Trophoblast cell (in vitro differentiated cells and primary cell): ENCODE measurements around the gene CMKLR1.

ENCODE experiments used
- DNase-seq, 2 donors: peaks; one replicate each; pipeline ENCODE4 v3.0.0-alpha.2; 2016
- H2AFZ ChIP-seq: 2 replicates; pipeline ENCODE4 v1.6.1; 2013; ENCODE audit warnings: low read length, moderate library complexity, mild to moderate bottlenecking; ENCODE audit not compliant: insufficient read depth, poor library complexity
- H2AK5ac ChIP-seq: 2 replicates; pipeline ENCODE4 v1.6.1; 2013; ENCODE audit warnings: mild to moderate bottlenecking, low read length
- H2BK120ac ChIP-seq: 2 replicates; pipeline ENCODE4 v1.6.1; 2013; ENCODE audit warnings: low read length, mild to moderate bottlenecking, moderate library complexity; ENCODE audit not compliant: insufficient read depth, poor library complexity
- H2BK12ac ChIP-seq: 2 replicates; pipeline ENCODE4 v1.6.1; 2013; ENCODE audit warnings: mild to moderate bottlenecking, low read length, moderate library complexity
- H2BK5ac ChIP-seq: 2 replicates; pipeline ENCODE4 v1.6.1; 2013; ENCODE audit warnings: low read length, low read depth, moderate library complexity, mild to moderate bottlenecking; ENCODE audit not compliant: poor library complexity
- H3K14ac ChIP-seq: 2 replicates; pipeline ENCODE4 v1.6.1; 2013; ENCODE audit warnings: mild to moderate bottlenecking, low read length
- H3K18ac ChIP-seq: 2 replicates; pipeline ENCODE4 v1.6.1; 2013; ENCODE audit warnings: mild to moderate bottlenecking, low read length
- H3K23ac ChIP-seq: 2 replicates; pipeline ENCODE4 v1.6.1; 2013; ENCODE audit warnings: low read length
- H3K27ac ChIP-seq: 2 replicates; pipeline ENCODE4 v1.5.1; 2013; ENCODE audit warnings: low read depth, mild to moderate bottlenecking, inconsistent platforms, low read length, moderate library complexity
- H3K27me3 ChIP-seq: 2 replicates; pipeline ENCODE4 v1.6.1; 2013; ENCODE audit warnings: inconsistent platforms, mild to moderate bottlenecking, low read length, moderate library complexity; ENCODE audit not compliant: insufficient read depth
- H3K36me3 ChIP-seq, 2 experiments: 1 replicate in 1 of 2; 2 replicates in 1 of 2; pipeline ENCODE4 v1.6.1; 2013; ENCODE audit warnings: low read length in 2 of 2, mild to moderate bottlenecking in 2 of 2, moderate library complexity in 1 of 2; ENCODE audit not compliant: insufficient read depth in 2 of 2, control insufficient read depth in 1 of 2
- H3K4ac ChIP-seq: 2 replicates; pipeline ENCODE4 v1.6.1; 2013; ENCODE audit warnings: low read depth, mild to moderate bottlenecking, low read length, moderate library complexity
- H3K4me1 ChIP-seq, 2 experiments: 1 replicate in 1 of 2; 2 replicates in 1 of 2; pipeline ENCODE4 v1.6.1; 2013; ENCODE audit warnings: low read length in 2 of 2, mild to moderate bottlenecking in 2 of 2, moderate library complexity in 1 of 2; ENCODE audit not compliant: insufficient read depth in 2 of 2, control insufficient read depth in 1 of 2
- H3K4me2 ChIP-seq: 2 replicates; pipeline ENCODE4 v1.6.1; 2013; ENCODE audit warnings: inconsistent platforms, mild to moderate bottlenecking, low read length, moderate library complexity
- H3K4me3 ChIP-seq: 2 replicates; pipeline ENCODE4 v1.5.1; 2013; ENCODE audit warnings: mild to moderate bottlenecking, low read depth, low read length, inconsistent platforms
- H3K79me1 ChIP-seq: one replicate; pipeline ENCODE4 v1.6.1; 2013; ENCODE audit warnings: low read length
- H3K79me2 ChIP-seq: 2 replicates; pipeline ENCODE4 v1.6.1; 2013; ENCODE audit warnings: low read length, mild to moderate bottlenecking; ENCODE audit not compliant: control insufficient read depth, insufficient read depth, poor library complexity
- H3K9ac ChIP-seq: 2 replicates; pipeline ENCODE4 v1.6.1; 2013; ENCODE audit warnings: mild to moderate bottlenecking, low read length
- H3K9me3 ChIP-seq: 2 replicates; pipeline ENCODE4 v1.6.1; 2013; ENCODE audit warnings: low read depth, mild to moderate bottlenecking, control low read depth, inconsistent platforms, low read length; ENCODE audit not compliant: insufficient read depth
- H4K12ac ChIP-seq: 2 replicates; pipeline ENCODE4 v1.6.1; 2013; ENCODE audit warnings: low read depth, mild to moderate bottlenecking, low read length, moderate library complexity
- H4K8ac ChIP-seq: 2 replicates; pipeline ENCODE4 v1.6.1; 2013; ENCODE audit warnings: low read depth, mild to moderate bottlenecking, low read length, moderate library complexity
- H4K91ac ChIP-seq: one replicate; pipeline ENCODE4 v1.6.1; 2013; ENCODE audit warnings: low read depth, mild to moderate bottlenecking, low read length, moderate library complexity
- WGBS: extraction: QIAGEN DNeasy Blood & Tissue Kit; methylation state at CpG from one replicate; pipeline ENCODE4 v1.1.7; 2013; ENCODE audit warnings: missing lambda C conversion rate; ENCODE audit not compliant: insufficient read length, insufficient coverage; ENCODE audit errors: extremely low coverage; 5-methylcytosine and 5-hydroxymethylcytosine counted together

The CMKLR1 gene

GRCh38 chr12:108341356-108341755, 2.2 kb upstream of the CMKLR1 start:
- DNase-seq = no peak
- H3K9ac ChIP-seq = no peak overlapping the region
- H3K14ac ChIP-seq = no peak overlapping the region
- no peak overlapping the region for H4K8ac ChIP-seq
- H3K4me2 ChIP-seq = no peak overlapping the region
- H2AK5ac ChIP-seq = no peak overlapping the region
- H3K36me3 ChIP-seq = no peaks in the 10 kb centered on the region
- no peaks in the 10 kb centered on the region for H3K27me3 ChIP-seq
- no peaks in the 10 kb centered on the region for H3K79me2 ChIP-seq
- H2BK12ac ChIP-seq = no peak overlapping the region
- no peaks in the 10 kb centered on the region for H3K79me1 ChIP-seq
- WGBS = no CpG with 5 or more reads among the region's 3 CpGs
- no peak overlapping the region for H3K23ac ChIP-seq
- no peaks in the 10 kb centered on the region for H3K9me3 ChIP-seq
- H3K4me1 ChIP-seq = no peaks in the 10 kb centered on the region
- H2BK5ac ChIP-seq = no peak overlapping the region
- H3K18ac ChIP-seq = no peak overlapping the region
- H2AFZ ChIP-seq = no peak overlapping the region
- H3K4me3 ChIP-seq = no peak overlapping the region
- no peak overlapping the region for H2BK120ac ChIP-seq
- no peak overlapping the region for H3K27ac ChIP-seq
- no peak overlapping the region for H4K12ac ChIP-seq
- H3K4ac ChIP-seq = no peak overlapping the region
- no peak overlapping the region for H4K91ac ChIP-seq

GRCh38 chr12:108340037-108340436, 926 bp upstream of the CMKLR1 start:
- no peak overlapping the region for H4K91ac ChIP-seq
- no CpG with 5 or more reads among the region's 10 CpGs for WGBS

GRCh38 chr12:108337235-108338223, 1.6 kb downstream of the CMKLR1 start:
- no peak overlapping the region for H3K9ac ChIP-seq
- no peak overlapping the region for H3K27ac ChIP-seq
- DNase-seq = peak; percentile 42 to 75
- no peak overlapping the region for H3K18ac ChIP-seq
- no peak overlapping the region for H2BK5ac ChIP-seq
- H4K12ac ChIP-seq = no peak overlapping the region
- H3K4me2 ChIP-seq = no peak overlapping the region
- no peak overlapping the region for H4K91ac ChIP-seq
- no peaks in the 10 kb centered on the region for H3K9me3 ChIP-seq
- H3K79me1 ChIP-seq = no peaks in the 10 kb centered on the region
- H3K36me3 ChIP-seq = no peaks in the 10 kb centered on the region
- no peak overlapping the region for H3K14ac ChIP-seq
- no peak overlapping the region for H2AK5ac ChIP-seq
- H3K23ac ChIP-seq = no peak overlapping the region
- peaks cover 2 to 5% of the 10 kb centered on the region in 2 experiments for H3K4me1 ChIP-seq
- H3K27me3 ChIP-seq = no peaks in the 10 kb centered on the region
- H2BK120ac ChIP-seq = no peak overlapping the region
- WGBS = no CpG with 5 or more reads among the region's 9 CpGs
- no peak overlapping the region for H4K8ac ChIP-seq
- no peak overlapping the region for H3K4me3 ChIP-seq
- H3K4ac ChIP-seq = no peak overlapping the region
- no peak overlapping the region for H2BK12ac ChIP-seq
- no peaks in the 10 kb centered on the region for H3K79me2 ChIP-seq
- no peak overlapping the region for H2AFZ ChIP-seq

More at GRCh38 chr12:108340037-108340436, 926 bp upstream of the CMKLR1 start:
- H4K8ac ChIP-seq = no peak overlapping the region
- H3K14ac ChIP-seq = no peak overlapping the region
- H3K4me2 ChIP-seq = no peak overlapping the region
- H2BK5ac ChIP-seq = no peak overlapping the region
- no peak overlapping the region for H3K4me3 ChIP-seq
- no peaks in the 10 kb centered on the region for H3K79me1 ChIP-seq
- no peak for DNase-seq
- no peak overlapping the region for H2AFZ ChIP-seq
- no peaks in the 10 kb centered on the region for H3K27me3 ChIP-seq
- H3K18ac ChIP-seq = no peak overlapping the region
- no peak overlapping the region for H3K4ac ChIP-seq
- no peaks in the 10 kb centered on the region for H3K9me3 ChIP-seq
- no peaks in the 10 kb centered on the region for H3K79me2 ChIP-seq
- H2BK120ac ChIP-seq = no peak overlapping the region
- no peak overlapping the region for H3K27ac ChIP-seq
- no peak overlapping the region for H3K9ac ChIP-seq
- H3K4me1 ChIP-seq = no peaks in the 10 kb centered on the region
- H2BK12ac ChIP-seq = no peak overlapping the region
- no peaks in the 10 kb centered on the region for H3K36me3 ChIP-seq
- H3K23ac ChIP-seq = no peak overlapping the region
- H2AK5ac ChIP-seq = no peak overlapping the region
- H4K12ac ChIP-seq = no peak overlapping the region

DNA sequence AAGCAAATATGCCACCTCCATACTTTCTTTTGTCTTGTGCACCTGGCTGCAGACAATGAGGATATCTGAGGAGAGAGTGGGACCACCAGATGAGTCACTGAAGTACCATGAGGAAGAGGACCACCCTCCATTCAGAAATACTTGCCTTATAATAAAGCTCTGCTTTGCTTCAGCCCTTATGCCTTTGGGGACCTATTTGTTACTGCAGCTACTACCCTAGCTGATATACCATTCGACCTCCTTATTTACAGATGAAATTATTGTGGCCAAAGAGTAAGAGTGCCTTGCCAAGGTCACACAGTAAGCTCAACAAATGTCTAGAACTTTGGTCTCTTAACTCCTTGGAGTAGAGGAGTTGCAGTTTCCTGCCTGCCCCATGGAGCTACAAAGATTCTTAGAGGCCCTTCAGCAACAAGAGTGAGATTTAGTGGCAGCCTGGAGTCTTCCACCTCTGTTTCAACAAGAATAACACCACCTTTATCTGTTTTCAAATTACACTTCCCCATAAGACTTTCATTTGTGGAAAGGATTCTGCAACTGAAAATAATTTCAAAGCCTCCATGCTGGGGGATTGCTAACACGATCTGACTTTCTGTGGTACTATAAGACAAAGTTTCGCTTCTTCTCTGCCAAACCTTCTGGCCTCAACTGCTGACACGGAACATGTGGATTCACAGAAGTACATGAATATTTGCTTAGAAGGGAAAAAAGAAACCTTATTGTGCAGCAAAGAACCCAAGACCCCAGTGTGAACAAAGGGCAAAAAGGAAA, 3.6 kb downstream of the CMKLR1 start:
- no peaks in the 10 kb centered on the region for H3K79me1 ChIP-seq
- H2BK5ac ChIP-seq = no peak overlapping the region
- no peak overlapping the region for H4K12ac ChIP-seq
- no peak for DNase-seq
- H3K9me3 ChIP-seq = no peaks in the 10 kb centered on the region
- H4K8ac ChIP-seq = no peak overlapping the region
- H3K4me3 ChIP-seq = no peak overlapping the region
- no peak overlapping the region for H4K91ac ChIP-seq
- no peaks in the 10 kb centered on the region for H3K36me3 ChIP-seq
- no peak overlapping the region for H2BK12ac ChIP-seq
- H3K4me2 ChIP-seq = no peak overlapping the region
- H3K79me2 ChIP-seq = no peaks in the 10 kb centered on the region
- H3K23ac ChIP-seq = no peak overlapping the region
- H2AFZ ChIP-seq = no peak overlapping the region
- H3K9ac ChIP-seq = no peak overlapping the region
- no peak overlapping the region for H3K18ac ChIP-seq
- H3K14ac ChIP-seq = no peak overlapping the region
- peaks cover 2 to 5% of the 10 kb centered on the region in 2 experiments for H3K4me1 ChIP-seq
- H2AK5ac ChIP-seq = no peak overlapping the region
- H3K27ac ChIP-seq = no peak overlapping the region
- H3K27me3 ChIP-seq = no peaks in the 10 kb centered on the region
- WGBS = no CpG with 5 or more reads among the region's 4 CpGs
- no peak overlapping the region for H3K4ac ChIP-seq
- H2BK120ac ChIP-seq = no peak overlapping the region
